RWPE2 (cell line): ENCODE data around the gene TGM5.

Experiments used
- ATAC-seq: fragments of 200-7000 bp; cut with Tn5 transposase; 3 replicates; pipeline ENCODE4 v1.9.1; 2021; ENCODE audit warnings: low read depth
- DNase-seq: peaks from one replicate; pipeline ENCODE4 v3.0.0-alpha.2; 2020; ENCODE audit warnings: low spot score
- H3K27ac ChIP-seq: fragments of 450-650 bp; 2 replicates; pipeline ENCODE4 v1.5.1; 2017; ENCODE audit warnings: mild to moderate bottlenecking; ENCODE audit not compliant: poor library complexity, severe bottlenecking
- H3K27me3 ChIP-seq: fragments of 250-450 bp; sonication (Bioruptor Pico); 2 replicates; pipeline ENCODE4 v1.5.1; 2021; ENCODE audit warnings: mild to moderate bottlenecking, moderate library complexity; ENCODE audit not compliant: insufficient read depth, poor library complexity, severe bottlenecking
- H3K36me3 ChIP-seq: fragments of 250-450 bp; sonication (Bioruptor Pico); 2 replicates; pipeline ENCODE4 v1.5.1; 2020; ENCODE audit warnings: low read depth, mild to moderate bottlenecking, moderate library complexity
- H3K4me1 ChIP-seq: fragments of 250-450 bp; sonication (Bioruptor Pico); 2 replicates; pipeline ENCODE4 v1.5.1; 2021; ENCODE audit warnings: mild to moderate bottlenecking, moderate library complexity; ENCODE audit not compliant: insufficient read depth, poor library complexity, severe bottlenecking
- H3K4me3 ChIP-seq: fragments of 250-450 bp; sonication (Bioruptor Pico); 2 replicates; pipeline ENCODE4 v1.5.1; 2021; ENCODE audit warnings: mild to moderate bottlenecking, moderate library complexity; ENCODE audit not compliant: severe bottlenecking
- H3K9me3 ChIP-seq: fragments of 250-450 bp; sonication (Bioruptor Pico); 2 replicates; pipeline ENCODE4 v1.5.1; 2021; ENCODE audit warnings: mild to moderate bottlenecking, moderate library complexity; ENCODE audit not compliant: severe bottlenecking
- CTCF ChIP-seq: fragments of 450-650 bp; IDR thresholded peaks from one replicate; pipeline ENCODE4 v1.5.1; 2017; ENCODE audit warnings: mild to moderate bottlenecking, moderate library complexity; ENCODE audit not compliant: poor library complexity, severe bottlenecking

Gene TGM5

GRCh38 chr15:43280996-43281395, 14.3 kb upstream of the TGM5 start:
- no peak for ATAC-seq
- Histone ChIP-seq H3K27ac (no peak overlapping the region), H3K9me3 (no peaks in the 10 kb centered on the region), H3K36me3 (no peaks in the 10 kb centered on the region), H3K27me3 (no peaks in the 10 kb centered on the region), H3K4me3 (no peak overlapping the region), H3K4me1 (no peaks in the 10 kb centered on the region)
- no peak for TF ChIP-seq CTCF
- DNase-seq = no peak

GRCh38 chr15:43279496-43279895, 12.8 kb upstream of the TGM5 start:
- Histone ChIP-seq H3K27ac (no peak overlapping the region), H3K4me1 (no peaks in the 10 kb centered on the region), H3K4me3 (no peak overlapping the region), H3K9me3 (no peaks in the 10 kb centered on the region), H3K27me3 (no peaks in the 10 kb centered on the region), H3K36me3 (no peaks in the 10 kb centered on the region)
- DNase-seq (no peak), ATAC-seq (no peak)
- TF ChIP-seq CTCF = no peak

- no peaks in the 10 kb centered on the region for H3K27me3 ChIP-seq
- no peak for ATAC-seq
- DNase-seq = no peak
- no peaks in the 10 kb centered on the region for H3K9me3 ChIP-seq
- no peaks in the 10 kb centered on the region for H3K36me3 ChIP-seq
- TF ChIP-seq CTCF = no peak
- H3K4me3 ChIP-seq = no peak overlapping the region
- H3K27ac ChIP-seq = no peak overlapping the region
- H3K4me1 ChIP-seq = no peaks in the 10 kb centered on the region
Measured at GRCh38 chr15:43278869-43279268, 12.1 kb upstream of the TGM5 start.

GRCh38 chr15:43277901-43278300, 11.2 kb upstream of the TGM5 start:
- Histone ChIP-seq H3K36me3 (no peaks in the 10 kb centered on the region), H3K9me3 (no peaks in the 10 kb centered on the region), H3K27ac (no peak overlapping the region), H3K4me3 (no peak overlapping the region), H3K27me3 (no peaks in the 10 kb centered on the region), H3K4me1 (no peaks in the 10 kb centered on the region)
- ATAC-seq (0 out of 3 replicates have a peak, but pooled peaks have one; percentile 17), DNase-seq (no peak)
- TF ChIP-seq CTCF = no peak

GRCh38 chr15:43277231-43277823, 10.6 kb upstream of the TGM5 start:
- H3K36me3 ChIP-seq = no peaks in the 10 kb centered on the region
- no peaks in the 10 kb centered on the region for H3K4me1 ChIP-seq
- H3K27ac ChIP-seq = no peak overlapping the region
- H3K9me3 ChIP-seq = no peaks in the 10 kb centered on the region
- no peak for TF ChIP-seq CTCF
- no peak for DNase-seq
- no peaks in the 10 kb centered on the region for H3K27me3 ChIP-seq
- no peak for ATAC-seq
- no peak overlapping the region for H3K4me3 ChIP-seq
